SIG-M5 (cell line): ENCODE data around the gene RWDD4.

ENCODE experiments used
- DNase-seq: peaks from one replicate; lab custom pipeline; 2025; lab: John Stamatoyannopoulos, UW

Gene RWDD4

DNA sequence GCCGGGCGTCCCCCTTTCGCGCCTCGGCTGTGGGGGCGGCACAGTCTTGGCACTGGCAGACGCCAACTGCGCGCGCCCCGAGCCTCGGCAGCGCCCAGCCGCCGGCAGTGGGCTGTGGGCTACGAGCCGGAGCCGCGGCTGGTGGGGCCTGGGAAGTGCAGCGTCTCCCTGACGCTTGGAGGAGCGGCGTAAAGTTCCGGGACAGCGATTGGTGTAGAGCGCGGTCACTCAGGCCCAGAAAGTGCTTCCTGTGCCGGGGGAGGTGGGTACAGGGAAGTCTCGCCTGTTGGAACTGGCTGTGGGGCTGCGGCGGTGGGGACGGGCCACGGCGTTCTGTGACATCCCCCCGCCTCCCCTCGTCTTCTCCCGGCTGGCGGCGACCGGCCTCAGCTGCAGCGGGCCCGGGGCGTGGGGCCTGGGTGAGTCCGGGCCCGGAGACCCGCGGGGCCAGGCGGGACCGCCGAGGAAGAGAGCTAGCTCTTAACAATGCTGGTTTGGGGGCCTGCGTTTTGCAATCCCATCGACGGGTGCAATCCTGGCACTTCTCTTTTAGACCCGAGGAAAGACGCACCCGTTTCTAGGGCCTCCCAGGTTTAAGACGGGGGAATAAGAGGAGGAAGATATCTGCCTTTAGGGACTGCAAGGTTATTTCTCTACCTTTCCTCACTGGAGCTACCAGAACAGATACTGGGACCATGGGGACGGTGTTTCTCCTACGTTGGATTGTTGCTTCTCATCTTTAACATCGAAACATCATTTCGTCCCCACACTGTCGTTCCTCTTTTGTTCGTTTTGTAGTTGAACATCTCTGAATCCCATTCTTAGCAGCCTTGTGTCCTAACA, at the start of gene RWDD4, which contains the start of gene TRAPPC11:
TSS of gene RWDD4 (minus strand) at position 157 of the 843 bp plus-strand sequence. CDS start 233 bp downstream, outside the sequence.
TSS of gene TRAPPC11 (plus strand) at position 265 of the 843 bp plus-strand sequence. CDS start 4,575 bp downstream, outside the sequence.
- DNase-seq, result peak; percentile 69

GRCh38 chr4:183702492-183702891, 43.5 kb upstream of the RWDD4 start:
- DNase-seq, result no peak

DNA sequence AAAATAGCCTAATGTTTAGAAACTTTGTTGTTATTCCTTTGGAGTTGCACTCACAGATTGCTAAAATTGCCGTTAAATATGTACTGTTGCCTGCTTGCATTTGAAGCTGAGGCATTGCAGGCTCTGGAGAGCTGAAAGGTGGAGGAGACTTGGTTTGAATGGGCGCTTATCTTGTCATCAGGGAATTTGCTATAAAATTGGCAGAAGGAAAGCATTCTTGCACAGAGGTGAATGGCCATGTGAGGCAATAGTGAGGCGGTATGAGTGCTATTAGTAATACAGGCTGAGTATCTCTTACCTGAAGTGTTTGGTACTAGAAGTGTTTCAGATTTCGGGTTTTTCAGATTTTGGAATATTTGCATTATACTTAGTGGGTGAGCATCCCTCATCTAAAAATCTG, 41.4 kb upstream of the RWDD4 start:
- no peak for DNase-seq

- no peak for DNase-seq
Measured at GRCh38 chr4:183698909-183699308, 39.9 kb upstream of the RWDD4 start.

GRCh38 chr4:183691897-183692296, 32.9 kb upstream of the RWDD4 start:
- no peak for DNase-seq

GRCh38 chr4:183691006-183691405, 32.0 kb upstream of the RWDD4 start:
- DNase-seq, result no peak

DNA sequence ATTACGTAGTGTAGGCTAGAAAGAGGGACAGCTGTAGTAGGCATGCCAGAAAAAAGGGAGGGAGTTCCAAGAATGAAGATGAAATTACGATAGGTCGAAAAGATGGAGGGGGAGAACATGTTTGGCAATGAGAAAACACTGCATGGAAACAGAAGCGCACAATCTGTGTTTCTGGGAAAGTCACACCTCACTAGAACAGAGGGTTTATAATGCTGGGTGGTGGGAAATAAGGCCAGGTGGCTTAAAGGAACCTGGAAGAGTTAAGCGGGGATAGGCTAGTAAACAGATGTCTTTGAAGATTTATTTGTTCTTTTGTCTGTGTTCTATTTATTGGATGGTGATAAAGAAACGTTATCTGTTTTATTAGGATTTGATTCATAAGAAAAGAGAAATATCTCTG, 29.2 kb upstream of the RWDD4 start:
- DNase-seq, result no peak

DNA sequence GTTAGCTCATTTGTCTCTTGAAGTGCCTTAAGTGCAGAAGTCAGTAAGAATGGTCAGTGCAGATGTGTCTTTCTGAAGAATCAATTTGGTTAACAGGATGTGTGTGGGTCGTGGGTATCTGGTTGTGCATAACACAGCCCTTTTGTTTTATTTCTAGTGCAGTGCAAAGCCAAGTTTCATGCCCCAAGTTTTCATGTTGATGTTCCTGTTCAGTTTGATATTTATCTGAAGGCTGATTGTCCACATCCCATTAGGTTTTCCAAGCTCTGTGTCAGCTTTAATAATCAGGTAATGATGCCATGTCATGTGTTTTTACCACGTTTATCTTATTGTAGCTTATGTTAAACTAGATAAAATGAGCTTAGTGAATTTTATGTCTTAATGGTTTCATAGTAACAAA, 27.5 kb upstream of the RWDD4 start:
- DNase-seq, result no peak

GRCh38 chr4:183681119-183681518, 22.1 kb upstream of the RWDD4 start:
- DNase-seq, result no peak

DNA sequence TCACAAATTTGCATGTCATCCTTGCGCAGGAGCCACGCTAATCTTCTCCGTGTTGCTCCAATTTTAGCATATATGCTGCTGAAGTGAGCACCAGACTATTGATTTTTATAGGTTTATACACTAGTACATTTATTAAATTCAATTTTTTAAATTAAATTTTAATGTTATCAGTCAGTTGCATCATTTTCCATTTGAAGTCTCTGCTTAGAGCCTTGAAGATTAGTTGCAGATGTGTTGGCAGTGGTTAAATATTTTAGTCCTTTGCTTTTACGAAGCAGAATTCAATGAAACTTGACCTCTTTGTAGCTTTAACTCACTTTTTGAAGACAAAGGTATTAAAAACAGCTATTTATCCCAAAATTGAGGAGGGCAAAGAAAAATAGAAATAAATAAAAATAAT, 16.6 kb upstream of the RWDD4 start:
- no peak for DNase-seq

- DNase-seq, result no peak
Measured at GRCh38 chr4:183674153-183674552, 15.2 kb upstream of the RWDD4 start.

GRCh38 chr4:183670960-183671555, 12.1 kb upstream of the RWDD4 start:
- DNase-seq, result no peak

DNA sequence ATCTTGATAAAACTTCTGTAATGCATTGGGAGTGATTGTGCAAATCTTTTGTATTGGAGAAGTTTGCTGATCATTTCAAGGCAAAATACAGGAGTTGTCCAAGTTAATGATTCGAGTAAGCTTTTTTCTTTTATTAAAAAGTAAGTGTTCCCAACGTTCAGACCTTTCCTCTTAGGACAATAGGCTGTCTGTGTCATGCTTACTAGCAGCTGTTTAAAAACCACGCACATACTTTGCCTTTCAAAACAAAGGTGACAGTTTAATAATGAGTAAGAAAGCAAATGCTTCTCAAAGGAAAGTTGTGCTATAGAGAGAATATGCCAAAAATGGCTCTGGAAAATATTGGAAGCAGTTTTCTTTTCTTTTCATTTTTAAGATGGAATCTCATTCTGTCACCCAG, 11.3 kb upstream of the RWDD4 start:
- no peak for DNase-seq

DNA sequence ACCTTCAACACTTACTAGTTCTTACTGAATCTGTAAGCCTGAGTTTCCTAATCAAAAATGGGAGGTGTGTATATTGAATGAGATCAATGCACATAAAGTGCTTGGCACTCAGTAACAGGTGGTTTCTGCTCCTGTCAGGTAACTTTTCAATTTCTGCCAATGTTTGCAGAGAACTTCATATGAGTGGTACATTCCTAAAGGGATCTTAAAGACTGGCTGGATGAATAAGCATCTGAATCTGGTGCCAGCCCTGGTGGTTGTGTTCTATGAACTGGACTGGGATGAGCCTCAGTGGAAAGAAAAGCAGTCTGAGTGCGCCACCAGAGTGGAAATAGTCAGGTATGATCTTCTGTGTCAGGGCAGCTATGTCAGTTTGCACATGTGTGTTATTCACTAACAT, 7.1 kb upstream of the RWDD4 start:
- no peak for DNase-seq

GRCh38 chr4:183659872-183660242, 872 bp upstream of the RWDD4 start:
- DNase-seq, result no peak

GRCh38 chr4:183658362-183659028, 490 bp downstream of the RWDD4 start:
- DNase-seq, result no peak

GRCh38 chr4:183657564-183657963, 1.4 kb downstream of the RWDD4 start:
- DNase-seq, result no peak

DNA sequence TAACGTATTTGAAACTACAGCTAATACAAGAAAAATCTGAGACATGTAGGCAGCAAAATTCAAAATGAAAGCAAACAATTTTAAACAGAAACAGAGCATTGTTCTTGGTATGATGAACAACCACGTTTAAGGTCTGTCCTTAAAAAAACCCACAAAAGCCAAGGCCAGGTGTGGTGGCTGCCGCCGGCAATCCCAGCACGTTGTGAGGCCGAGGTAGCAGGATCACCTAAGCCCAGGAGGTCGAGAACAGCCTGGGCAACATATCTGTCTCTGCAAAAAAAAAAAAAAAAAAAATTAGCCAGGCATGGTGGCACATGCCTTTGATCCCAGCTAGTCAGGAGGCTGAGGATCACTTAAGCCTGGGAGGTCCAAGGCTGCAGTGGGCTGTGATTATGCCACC, 13.7 kb downstream of the RWDD4 start:
- no peak for DNase-seq

- DNase-seq, result no peak
Measured at GRCh38 chr4:183639291-183639690, 19.7 kb downstream of the RWDD4 start.

GRCh38 chr4:183638436-183638835, 20.5 kb downstream of the RWDD4 start:
- no peak for DNase-seq

GRCh38 chr4:183637461-183637860, 21.5 kb downstream of the RWDD4 start:
- no peak for DNase-seq

GRCh38 chr4:183636923-183637322, 22.1 kb downstream of the RWDD4 start:
- no peak for DNase-seq

DNA sequence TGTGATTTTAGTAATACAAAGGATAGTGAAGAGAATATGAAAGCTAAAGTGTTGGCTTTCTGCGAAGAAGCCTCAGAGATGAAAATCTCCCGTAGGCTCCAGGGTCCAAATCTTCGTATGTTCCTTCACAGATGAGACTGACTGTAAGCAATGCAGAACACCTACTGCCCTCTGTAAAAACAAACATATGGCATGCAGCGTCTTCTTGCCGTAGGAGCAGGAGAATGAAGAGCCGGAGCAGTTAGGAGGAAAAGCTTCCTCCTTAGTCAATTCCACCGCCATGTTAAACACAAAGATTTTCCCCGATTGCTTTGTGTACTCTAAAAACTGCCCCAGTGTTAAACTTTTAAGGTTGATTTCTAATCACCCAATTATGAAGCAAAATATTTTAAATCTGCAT, 22.5 kb downstream of the RWDD4 start:
- no peak for DNase-seq
